GM21381 (cell line): ENCODE results near the gene CENPA.

Experiments used
- ATAC-seq: cut with Tn5 transposase; IDR thresholded peaks from one replicate; pipeline ENCODE4 v1.9.1; 2021; ENCODE audit warnings: mild to moderate bottlenecking, moderate library complexity; ENCODE audit not compliant: unreplicated experiment

CENPA gene

DNA sequence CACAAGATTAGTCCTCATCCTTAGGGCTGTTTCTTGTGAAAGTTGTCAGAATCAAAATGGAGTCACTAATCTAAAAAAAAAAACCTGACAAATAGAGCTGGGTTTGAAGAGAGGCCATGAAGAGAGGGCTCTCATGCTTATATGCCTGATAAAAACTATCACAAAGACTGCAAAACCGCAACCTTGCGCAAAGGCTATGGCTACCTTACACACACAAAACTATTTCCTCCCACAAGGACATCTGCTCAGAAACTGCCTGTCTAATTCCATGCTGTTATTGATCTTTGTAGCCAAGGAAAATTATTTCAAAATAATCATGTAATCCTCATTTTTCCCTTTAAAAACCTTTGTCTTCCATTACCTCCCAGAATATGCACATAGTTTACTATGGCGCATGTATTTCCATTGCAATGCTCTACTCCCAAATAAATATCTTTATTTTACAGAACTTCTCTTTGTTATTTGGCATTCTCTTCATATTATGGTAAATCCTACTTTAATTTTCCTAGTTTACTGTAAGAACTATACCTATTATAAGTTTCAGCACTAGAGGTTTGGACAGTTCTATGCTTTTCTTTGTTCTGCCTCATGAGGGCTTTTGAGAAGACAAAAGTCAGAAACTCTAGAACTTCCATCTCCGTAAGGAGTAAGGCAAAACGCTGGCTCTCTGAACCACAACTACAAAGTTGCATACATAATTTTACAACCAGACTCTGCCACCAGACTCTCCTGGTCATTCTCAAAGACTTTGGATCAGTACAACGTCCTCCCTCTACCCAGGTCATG lies 52.5 kb downstream of the CENPA start:
- no peak for ATAC-seq

DNA sequence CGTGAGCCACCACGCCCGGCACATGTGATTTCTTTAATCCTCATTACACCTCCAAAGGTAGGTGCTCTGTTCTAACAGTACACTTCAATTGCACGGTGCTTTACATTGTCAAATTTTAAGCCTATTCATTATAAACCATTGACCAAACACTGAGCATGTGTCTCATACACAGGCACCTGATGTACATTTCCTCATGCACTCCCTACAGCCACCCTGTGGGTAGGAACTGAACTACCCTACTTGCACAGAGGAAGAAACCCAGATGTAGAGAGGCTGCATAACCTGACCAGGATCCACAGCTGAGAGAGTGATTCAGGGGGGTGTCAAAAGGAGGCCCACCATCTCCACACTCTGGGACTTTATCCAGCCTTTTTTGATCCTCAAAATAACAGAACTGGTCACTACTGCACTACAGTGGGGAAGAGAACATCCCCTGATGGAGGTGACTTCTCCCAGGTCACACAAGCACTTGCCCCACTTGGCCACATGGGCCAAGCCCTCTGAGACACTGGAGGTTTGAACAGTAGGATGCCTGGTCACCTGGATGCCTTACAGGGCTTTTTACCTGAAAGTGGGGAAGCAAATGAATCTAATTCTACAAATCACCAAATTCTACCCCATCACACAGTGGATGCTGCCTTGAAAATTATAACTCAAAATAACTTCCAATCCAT lies 55.2 kb downstream of the CENPA start:
- ATAC-seq = no peak

DNA sequence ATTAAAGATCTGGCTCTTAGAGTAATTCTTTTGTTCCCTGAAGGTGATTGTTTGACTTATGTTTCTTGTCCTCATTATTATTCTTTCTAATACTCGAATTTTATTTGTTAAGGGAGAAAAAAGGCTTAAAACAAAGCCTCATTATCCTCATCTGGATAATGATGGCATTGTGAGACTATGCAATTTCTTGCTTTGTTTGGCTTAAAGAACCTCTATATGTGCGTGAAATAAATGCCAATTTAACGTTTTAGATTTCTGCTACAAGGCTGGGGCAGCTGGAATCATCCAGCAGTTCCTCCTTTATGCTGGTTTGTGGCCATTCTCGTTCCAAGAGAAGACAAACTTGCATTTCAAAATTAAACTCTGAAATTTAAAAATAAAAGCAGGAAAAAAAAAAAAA lies 57.2 kb downstream of the CENPA start:
- ATAC-seq = no peak
